GM18858 (cell line): ENCODE results near the gene UQCC2.

ENCODE experiments used
- ATAC-seq: cut with Tn5 transposase; IDR thresholded peaks from one replicate; pipeline ENCODE4 v1.9.1; 2021; ENCODE audit not compliant: unreplicated experiment

The UQCC2 gene

DNA sequence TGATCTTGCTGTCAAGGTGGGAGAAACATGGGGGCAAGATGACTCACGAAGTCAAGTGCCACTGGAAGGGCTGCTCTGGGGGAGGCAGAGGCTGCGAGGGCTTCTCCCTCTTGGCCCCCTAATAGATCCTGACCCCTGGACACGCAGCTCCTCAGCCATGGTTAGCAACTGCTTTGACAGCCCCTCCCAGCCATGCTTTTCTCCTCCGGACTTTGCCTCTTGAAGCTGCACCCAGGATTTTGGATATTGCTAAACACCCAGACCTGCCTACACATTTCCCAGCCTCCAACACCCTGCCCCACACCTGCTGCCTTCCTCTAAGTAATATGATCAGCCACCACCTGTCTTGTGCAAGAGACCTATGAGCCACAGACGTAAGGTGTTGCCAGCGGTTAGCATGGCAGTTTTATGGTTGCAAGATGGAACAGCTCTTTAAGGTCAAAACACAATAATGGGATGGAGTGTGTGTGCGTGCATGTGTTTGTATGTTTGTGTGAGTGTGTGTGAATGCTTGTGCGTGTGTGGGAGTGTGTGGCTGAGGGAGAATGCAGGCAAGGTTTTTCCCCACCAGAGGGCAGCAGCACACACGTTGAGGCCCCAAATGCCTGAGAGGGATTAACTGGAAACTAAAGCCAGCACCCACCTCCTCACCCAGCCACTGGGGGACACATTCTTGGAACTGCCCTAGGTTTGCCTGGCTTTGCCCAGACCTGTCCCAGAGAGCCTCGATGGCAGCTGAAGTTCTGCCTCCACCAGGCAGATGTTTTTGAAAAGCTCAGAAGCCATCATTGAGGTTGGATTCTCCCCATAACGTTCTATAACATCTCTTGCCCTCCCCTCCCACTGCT is 32.7 kb upstream of the UQCC2 start:
- ATAC-seq = no peak

DNA sequence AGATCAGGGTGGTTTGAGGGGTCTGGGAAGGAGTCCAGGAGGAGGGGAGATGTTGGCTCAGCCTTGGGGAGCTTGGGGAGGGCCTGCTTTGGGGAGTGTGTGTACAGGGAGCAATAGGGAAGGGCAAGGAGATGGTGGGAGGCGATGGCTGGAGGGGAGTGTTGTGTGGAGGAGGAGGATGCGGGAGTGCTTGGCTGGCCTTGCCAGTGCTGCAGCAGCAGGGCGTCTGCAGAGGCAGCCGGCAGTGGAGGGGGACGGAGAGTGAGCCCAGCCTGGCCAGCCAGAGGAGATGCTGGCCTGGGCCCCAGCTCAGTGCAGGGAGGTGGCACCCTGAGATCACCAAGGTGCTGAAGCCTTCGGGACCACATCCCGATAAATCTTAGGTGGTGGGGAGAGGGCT is 31.3 kb upstream of the UQCC2 start:
- ATAC-seq = no peak

DNA sequence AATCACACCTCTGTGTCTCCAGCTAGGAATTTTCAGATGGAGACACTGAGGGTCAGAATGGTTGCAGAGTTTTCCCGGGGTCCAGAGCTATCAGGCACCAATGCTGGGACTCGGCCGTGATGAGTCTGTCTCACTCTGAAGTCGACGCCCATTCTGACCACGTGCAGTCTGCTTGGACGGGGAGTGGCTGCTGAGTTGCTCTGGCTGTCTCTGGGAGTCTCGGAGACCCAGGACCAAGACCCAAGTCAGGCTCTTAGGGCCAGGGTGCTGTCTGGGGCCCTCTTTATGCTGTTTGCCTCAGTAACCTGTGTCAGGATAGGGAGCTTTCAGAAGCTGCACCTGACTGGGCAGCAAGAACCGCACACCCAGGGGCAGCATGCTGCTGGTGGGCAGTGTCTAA is 30.6 kb upstream of the UQCC2 start:
- no peak for ATAC-seq

DNA sequence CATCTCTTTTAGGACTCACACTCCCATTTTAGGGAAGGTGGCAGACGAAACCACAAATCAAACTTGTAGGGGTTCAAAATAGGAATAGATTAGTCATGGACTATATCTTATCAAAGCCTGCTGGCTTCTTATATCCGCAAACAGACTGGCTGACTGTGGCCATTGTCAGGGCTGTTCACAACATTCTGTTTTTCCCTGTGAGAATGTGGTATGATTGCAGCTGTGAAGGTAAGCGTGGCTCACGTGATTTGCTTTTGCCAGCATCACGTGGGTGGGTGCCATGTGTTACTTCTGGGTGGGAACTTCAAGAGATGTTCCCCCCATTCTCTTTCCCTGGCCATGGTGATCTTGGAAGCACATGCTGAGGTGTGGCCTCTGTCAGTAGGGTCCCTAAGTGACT is 29.3 kb upstream of the UQCC2 start:
- no peak for ATAC-seq

DNA sequence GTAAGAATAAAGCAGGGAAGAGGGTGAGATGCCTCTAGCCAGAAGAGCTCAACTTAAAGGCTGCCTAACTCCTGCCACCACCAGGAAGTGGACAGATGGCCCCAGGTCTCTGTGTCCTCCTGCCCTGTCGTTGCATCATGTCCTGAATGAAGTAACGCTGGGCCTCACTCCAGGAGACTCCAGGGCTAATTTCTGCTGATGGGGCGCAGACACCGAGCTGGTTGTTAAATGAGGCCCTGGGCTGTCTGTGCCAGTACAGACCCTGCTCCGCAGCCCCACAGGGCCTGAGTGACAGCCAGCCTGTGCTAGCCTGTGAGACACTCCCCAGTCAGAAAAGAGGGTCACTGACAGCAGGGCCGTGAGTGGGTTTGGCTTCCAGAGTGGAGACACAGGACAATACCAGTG is 28.7 kb upstream of the UQCC2 start:
- ATAC-seq = no peak

DNA sequence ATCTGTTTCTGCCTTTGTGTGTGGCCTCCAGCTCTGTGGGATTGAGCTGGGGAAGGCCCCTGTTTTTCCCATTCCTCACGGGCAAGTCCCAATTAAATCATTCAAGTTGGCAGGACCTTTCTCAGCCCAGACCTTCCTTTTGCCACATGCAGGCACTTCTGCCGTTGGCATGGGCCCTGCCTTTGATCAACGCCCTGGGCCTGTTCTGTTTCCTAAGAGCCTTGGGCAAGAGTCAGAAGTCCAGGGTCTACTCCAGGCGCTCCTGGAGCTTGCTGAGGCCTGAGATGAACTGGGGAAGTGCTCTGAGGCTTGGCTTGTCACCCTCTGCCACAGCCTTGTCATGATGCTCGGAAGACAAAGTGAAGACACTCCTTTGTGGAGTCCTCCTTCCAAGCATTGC is 28.1 kb upstream of the UQCC2 start:
- ATAC-seq = no peak

DNA sequence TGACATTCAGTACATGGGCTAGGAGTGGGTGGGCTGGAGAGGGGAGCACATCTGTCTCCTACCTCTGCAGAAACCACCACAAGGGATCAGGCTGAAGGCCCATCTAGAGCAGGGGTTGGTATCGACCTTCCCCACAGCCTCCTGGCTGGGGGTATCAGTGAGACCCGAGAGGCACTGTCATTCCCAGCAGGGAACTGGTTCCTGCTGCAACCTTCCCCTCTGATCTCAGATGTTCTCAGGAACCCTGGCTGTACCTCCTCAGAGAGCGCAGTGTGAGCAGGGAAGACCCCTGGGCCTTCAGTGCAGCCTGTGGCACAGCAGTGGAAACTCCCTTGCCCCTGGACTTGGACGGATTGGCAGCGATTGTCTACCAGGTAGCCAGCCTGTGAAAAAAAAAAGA is 27.4 kb upstream of the UQCC2 start:
- no peak for ATAC-seq

DNA sequence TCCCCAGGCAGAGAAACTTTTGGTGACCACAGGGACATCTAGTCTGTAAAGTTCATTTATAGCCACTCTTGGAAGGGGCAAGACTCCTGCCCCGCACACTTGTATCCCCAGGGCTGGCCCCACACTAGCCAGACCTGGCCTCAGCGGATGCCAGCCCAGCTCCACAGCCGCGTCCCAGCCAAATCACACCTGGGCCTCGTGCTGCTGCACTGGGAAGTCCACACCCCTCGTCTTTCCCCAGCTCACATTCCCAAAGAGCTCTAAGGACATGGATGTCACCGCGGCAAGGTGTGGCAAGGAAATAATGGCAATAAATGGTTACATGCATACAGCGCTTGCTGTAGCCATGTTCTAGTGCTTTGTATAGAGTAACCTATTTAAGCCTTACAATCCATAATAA is 26.7 kb upstream of the UQCC2 start:
- ATAC-seq = no peak

DNA sequence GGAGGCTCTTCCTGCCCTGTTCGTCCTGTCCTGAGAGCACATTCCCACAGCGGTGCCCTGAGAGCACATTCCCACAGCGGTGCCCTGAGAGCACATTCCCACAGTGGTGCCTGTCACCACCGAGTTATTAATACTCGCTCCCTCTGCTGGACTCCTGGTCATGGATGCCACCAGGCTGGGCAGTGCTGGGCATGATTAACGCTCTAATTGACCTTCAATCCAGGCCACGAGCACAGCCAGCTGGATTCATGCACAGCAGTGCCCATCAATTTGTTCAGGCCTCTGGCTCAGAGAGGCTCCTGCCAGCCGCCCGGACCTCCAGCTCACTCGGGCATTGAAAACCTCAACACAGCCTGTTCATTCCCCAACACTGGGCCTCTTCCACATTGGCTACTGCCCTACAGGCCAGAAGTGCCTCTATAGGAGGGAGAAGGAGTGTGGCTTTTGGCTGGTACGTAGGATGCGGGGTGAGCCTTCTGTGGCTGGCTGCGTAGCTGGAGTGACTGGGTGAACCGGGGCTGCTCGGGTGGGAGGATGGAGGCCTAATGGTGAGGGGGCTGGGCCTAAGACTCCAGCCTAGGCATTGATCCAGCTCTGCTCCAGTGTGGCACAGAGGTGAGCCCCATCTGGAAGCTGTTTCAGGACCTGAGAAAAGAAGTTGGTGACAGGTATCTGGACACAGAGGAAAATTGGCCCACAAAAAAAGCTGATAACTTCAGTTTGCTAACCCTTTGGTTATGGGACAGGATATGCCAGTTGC is 25.9 kb upstream of the UQCC2 start:
- ATAC-seq = no peak

DNA sequence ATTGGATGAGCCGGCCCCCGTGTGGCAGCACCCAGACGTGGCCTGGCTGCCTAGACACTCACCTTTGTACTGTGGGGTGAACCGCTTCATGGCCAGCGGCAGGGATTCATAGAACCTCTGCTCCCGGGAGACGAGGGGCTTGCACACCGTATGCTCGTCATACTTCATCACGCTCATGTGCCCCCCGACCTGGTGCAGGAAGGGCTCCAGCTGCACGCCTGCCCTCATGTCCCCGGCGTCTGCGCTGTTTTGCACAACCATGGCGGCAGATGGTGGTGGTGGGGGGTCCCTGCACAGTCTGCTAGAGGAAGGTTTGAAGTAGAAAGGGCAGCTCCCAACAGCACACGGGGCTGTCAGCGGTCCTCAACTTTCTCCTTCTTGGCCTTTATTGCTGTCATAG is 23.7 kb upstream of the UQCC2 start:
- ATAC-seq = no peak

DNA sequence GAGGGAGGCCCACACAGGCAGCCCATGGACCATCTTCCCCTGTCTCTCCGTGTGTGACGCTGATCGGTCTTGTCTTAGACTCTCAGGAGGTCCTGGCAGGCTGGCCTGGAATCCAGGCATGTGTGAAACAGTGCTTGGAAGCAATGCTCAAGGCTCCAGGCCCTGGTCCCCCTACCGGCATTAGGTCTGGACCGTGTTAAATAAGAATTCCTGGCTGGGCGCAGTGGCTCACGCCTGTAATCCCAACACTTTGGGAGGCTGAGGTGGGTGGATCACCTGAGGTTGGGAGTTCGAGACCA is 22.2 kb upstream of the UQCC2 start:
- ATAC-seq = no peak

DNA sequence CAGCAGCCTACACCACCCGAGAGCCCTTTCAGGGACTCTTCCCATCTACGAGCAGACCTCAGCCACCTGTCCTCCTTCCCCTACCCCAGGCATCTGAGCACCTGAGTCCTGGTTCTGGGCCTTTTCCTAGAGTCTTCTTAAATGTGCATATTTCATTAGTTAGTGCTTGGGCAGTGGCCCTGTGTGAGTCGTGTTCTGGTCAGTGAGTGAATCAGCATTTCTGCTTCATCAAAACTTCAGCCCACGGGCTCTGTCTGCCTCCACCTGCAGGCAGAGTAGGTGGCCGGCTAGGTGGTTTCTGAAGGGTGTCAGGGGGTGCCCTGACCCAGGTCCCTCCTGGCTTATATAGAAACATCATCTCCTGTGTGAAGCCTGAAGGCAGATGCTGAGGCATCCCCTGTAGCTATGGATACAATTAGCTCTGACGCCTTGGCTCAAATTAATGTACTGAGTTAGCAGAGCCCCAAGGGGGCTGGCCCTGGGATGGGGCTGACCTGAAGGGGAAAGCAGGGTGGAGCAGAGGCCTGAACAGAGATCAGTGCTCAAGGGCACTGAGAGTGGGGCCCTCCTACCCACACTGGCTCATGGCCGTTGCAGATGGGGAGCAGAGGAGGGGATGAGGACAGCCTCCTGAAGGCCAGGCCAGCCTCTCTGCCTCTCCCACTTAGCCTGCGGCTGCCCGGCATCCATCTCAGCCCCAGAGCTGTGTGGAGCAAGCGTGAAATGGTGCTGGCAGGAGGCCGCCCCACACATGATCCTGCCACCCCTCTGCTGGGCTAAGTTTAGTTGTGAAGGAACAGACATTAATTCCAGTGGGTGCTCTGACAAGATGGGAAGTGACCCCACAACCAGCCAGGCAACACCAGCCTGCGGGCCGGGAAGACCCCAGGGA is 21.6 kb upstream of the UQCC2 start:
- ATAC-seq = no peak

DNA sequence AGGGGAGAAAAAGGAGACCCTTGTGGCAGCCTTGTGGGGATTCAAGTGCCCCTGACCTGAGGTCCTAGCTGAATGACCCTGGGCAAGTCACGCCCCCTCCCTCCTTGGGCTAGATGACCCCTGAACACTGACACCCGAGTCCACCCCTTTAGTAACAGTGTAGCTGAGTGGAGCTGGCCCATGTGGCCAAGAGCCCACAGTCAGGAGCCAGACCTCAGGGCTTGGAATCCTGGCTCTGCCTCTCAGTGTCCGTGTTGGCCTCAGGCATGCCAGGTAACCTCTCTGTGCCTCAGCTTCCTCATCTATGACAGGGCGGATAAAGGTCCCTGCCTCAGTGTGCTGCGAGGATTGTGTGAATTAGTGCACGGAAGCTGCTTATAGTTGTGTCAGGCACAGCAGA is 20.9 kb upstream of the UQCC2 start:
- no peak for ATAC-seq

DNA sequence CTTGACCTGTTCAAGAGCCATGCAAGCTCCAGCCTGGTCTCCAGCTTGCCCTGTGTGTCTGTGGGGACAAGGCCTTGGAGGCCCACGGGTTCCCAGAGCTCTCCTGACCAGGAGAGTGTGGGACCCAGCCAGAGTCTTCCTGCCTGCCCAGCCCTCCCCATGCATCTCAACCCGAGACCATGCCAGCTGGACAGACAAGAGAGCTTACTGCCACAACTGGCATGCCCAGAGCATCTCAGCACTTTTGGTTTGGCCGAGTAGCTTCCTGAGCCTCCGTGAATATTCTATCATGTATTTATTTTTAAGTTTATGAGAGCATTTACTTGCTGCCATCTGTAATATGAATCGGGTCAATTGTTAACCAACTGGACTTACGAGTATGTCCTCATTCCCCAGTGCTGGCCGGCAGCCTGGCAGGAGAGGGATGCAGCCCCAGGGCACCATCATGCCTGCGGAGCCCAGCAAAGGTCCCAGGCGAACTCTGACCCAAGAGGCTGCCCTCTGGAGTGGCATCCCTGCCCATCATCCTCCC is 20.3 kb upstream of the UQCC2 start:
- ATAC-seq = no peak

DNA sequence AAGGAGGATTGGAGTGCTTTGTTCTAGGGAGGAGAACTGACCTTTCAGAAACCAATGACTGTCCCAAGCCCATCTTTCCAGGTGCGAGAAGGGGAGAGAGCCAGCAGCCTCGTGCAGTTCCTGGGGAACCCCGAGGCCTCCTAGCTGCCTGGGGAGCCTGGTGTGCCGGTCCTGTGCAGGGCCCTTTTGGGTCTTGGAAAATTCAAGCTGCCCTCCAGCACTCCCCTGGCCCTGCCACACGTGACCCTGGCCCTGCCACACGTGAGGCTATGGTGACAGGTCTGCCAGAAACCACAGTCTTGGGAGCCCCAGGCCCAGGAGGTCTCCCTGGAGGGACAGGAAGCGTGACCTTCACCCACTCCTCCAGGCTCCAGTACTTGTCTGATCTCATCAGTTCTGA is 19.5 kb upstream of the UQCC2 start:
- no peak for ATAC-seq

DNA sequence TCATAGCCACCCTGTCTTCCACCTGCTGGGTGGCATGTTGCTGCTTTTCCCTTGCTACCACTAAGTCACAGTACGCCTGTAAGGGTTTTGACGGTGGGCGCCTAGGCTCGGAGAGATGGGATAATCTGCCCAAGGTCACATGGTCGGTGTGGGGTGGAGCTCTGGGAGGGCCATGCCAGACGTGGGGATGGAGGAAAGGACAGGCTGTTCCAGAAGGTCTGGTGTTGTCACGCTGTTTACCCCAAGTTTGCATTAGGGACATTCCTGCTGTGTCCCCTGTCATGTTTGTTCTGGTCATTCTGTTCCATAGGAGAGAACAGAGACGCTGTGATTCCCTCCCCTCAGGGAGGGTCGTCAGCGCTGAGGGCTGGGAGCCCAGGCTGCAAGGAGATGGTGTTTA is 19.1 kb upstream of the UQCC2 start:
- ATAC-seq = no peak

DNA sequence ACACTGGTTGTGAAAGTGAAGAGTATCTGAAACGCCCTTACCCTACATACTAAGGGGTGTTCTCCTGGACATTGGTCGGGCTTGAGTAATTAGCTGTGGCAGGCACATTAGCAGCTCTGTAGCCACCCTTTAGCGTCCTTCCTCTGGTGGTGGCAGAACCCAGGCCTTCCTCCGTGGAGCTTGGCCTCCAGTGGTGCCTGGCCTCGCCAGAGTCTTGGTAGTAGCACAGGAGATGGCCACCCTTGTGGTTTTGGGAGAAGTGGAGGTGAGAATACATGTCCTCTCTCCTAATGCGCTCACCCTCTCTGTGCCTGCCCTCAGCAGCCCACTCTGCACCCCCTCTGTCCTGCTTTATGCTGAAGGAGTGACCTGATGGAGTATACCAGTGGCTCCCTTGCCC is 17.6 kb upstream of the UQCC2 start:
- no peak for ATAC-seq

DNA sequence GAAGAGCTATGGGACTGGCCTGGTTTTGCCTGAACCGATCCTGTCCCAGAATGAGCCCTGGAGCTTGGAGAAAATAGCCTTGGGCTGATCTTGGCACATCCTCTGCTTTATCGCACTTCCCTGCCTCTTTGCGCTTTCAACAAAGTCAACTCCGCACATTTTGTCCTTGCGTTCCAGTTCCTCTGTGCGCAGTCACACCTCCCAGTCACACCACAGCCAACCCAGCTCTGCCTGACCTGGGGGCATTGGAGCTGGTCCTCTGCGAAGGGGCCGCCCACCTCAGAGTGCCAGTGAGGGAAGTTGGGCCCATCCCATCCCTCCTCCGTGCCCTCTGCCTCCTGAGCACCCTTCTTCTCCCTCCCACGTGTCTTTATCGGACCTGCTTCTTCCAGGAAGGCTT is 16.9 kb upstream of the UQCC2 start:
- no peak for ATAC-seq

DNA sequence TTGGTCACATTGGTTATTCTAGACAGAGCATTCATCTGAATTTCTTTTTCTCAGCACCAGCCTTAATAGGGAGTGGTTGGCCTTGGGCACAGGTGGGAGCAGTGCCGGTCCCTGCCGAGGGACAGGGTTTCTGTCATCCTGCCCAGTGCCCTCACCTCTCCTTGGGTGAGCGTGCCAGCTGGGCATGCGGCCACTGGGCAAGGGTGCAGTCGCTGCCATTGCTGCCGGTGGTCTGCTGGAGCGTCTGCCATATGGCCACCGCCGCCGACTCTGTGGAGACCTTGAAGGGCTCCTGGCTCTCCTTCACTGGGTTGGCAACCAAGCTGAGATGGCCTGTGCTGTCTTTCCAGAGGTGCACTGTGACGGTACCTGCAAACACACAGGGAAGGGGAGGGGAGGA is 16.4 kb upstream of the UQCC2 start:
- no peak for ATAC-seq

DNA sequence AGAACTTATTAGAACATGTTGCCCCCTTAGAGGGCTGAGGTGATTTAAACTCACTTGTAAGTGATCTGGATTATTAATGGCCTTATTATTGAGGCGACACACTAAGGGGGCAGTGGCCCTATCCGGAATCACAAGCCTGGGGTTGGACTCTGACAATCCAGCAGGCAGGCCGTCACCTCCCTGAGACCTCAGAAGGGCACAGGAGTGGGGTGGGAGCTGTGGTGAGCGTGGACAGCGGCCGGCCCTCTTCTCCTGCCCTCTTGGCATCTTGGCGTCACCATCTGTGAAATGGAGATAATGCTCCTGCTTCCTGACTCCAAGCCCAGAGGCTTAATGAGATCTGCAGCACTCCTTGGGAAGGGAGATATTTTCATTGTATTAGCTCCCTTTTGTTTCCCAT is 15.6 kb upstream of the UQCC2 start:
- no peak for ATAC-seq

DNA sequence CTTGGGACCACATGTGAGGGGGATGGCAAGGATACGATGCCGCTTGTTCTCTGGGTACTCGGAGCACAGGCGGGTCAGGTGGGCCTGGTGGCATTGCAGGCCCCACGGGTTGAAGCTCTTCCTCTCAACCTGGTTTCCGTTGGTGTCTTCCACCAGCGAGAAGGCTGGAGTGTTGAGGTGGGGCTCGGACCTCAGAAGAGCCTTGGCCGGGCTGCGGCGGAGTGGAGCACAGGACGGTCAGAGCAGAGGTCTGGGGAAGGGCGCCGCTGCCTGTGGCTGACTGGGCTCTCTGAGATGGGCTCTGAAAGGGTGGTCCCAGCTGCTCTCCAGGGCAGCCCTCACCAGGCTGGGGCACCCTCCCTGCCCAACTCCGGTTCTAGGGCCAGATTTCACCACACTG is 15.2 kb upstream of the UQCC2 start:
- no peak for ATAC-seq
